ENCODE results near the gene RHOXF2.
"Not testable (repeated sequence)": the region's sequence is repeated elsewhere in the genome, so short reads cannot be mapped to it uniquely, and the experiment has no call there.

The RHOXF2 gene

DNA sequence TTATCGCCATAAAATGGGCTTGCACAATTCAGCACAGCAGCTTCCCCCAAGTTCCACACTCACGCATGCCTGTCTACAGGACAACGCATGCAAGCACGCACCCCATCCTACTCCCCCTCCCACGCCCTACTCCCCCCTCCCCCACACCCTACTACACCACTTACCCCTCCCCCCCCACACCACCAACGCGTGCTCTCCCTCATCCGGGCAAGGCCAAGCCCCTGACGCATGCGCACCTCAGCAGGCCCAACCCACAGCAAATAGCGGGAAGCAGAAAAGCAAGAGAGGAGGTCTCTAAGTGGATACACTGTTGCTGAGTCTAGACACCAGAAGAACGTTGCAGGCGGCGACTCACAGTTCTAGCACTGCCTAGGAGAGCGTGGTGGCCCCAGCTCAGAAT is at the start of gene RHOXF2:
RHOXF2 (plus strand) TSS at position 301 of the 400 bp plus-strand sequence. CDS start 138 bp downstream, outside the sequence.
- H3K4me3 ChIP-seq (ENCODE audit: insufficient read length, low read depth); H3K9ac ChIP-seq (ENCODE audit: insufficient read length, low read depth); DNase-seq (ENCODE audit: low read depth, low spot score); H3K9me3 ChIP-seq (ENCODE audit: insufficient read depth, low read length); H3K4me1 ChIP-seq (ENCODE audit: insufficient read depth, insufficient read length); H3K36me3 ChIP-seq (ENCODE audit: insufficient read depth, insufficient read length, low read length); H3K27me3 ChIP-seq (ENCODE audit: insufficient read depth, insufficient read length): not testable (repeated sequence)

DNA sequence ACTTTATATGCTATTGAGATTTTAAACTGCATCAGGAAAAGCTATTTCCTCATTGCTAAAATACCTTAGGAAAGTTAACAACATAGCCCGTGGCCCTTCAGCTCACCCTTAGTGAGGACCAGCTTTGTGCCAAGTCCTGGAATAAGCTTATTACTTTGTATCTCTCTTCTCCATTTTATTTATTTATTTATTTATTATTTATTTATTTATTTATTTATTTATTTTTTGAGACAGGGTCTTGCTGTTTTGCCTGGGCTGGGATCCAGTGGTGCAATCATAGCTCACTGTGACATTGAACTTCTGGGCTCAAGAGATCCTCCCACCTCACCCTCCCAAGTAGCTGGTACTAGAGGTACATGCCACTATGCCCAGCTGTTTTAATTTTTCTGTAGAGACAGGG is 49.0 kb upstream of the RHOXF2 start:
- TF ChIP-seq SUZ12 (IDR thresholded peaks at IDR 0.05; ENCODE audit: extremely low read depth, insufficient read depth, insufficient read length), result no peak
- DNase-seq (ENCODE audit: low read depth, low spot score), result no peak
- Histone ChIP-seq H3K27me3 (ENCODE audit: insufficient read depth, insufficient read length) (no peaks in the 10 kb centered on the region), H3K4me1 (ENCODE audit: insufficient read depth, insufficient read length) (no peaks in the 10 kb centered on the region), H3K9ac (ENCODE audit: insufficient read length, low read depth) (no peak overlapping the region), H3K9me3 (ENCODE audit: insufficient read depth, low read length) (no peaks in the 10 kb centered on the region; the same call in 1 of the 2 replicates), H3K4me3 (ENCODE audit: insufficient read length, low read depth) (no peak overlapping the region), H3K36me3 (ENCODE audit: insufficient read depth, insufficient read length, low read length) (no peaks in the 10 kb centered on the region)

DNA sequence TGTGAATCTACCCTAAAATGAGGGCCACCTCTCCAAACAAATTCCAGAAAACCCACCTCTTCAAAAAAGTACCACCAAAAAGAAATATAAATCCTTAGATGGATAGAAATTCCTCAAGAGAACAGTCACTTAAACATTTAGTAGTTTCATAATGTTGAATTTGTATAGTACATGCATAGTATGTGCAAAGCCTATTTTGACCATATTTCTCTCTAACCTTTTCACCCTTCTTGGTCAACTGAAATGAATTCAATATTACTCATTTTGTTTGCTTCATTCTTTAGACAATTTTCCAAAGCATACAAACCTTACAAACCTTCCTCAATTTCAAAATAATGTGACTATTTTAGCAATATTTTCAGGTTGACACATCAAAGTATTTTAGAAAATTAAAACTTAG is 46.8 kb upstream of the RHOXF2 start:
- Histone ChIP-seq H3K4me3 (ENCODE audit: insufficient read length, low read depth) (no peak overlapping the region), H3K9me3 (ENCODE audit: insufficient read depth, low read length) (no peaks in the 10 kb centered on the region; the same call in 1 of the 2 replicates), H3K36me3 (ENCODE audit: insufficient read depth, insufficient read length, low read length) (no peaks in the 10 kb centered on the region), H3K9ac (ENCODE audit: insufficient read length, low read depth) (no peak overlapping the region), H3K27me3 (ENCODE audit: insufficient read depth, insufficient read length) (no peaks in the 10 kb centered on the region), H3K4me1 (ENCODE audit: insufficient read depth, insufficient read length) (no peaks in the 10 kb centered on the region)
- no peak for DNase-seq (ENCODE audit: low read depth, low spot score)
- no peak for TF ChIP-seq ZNF274 (IDR thresholded peaks at IDR 0.05; ENCODE audit: low read depth, low read length)
- no peak for TF ChIP-seq YY1 (IDR thresholded peaks at IDR 0.05; ENCODE audit: insufficient read depth, insufficient read length)
- no peak for TF ChIP-seq SUZ12 (IDR thresholded peaks at IDR 0.05; ENCODE audit: extremely low read depth, insufficient read depth, insufficient read length)

DNA sequence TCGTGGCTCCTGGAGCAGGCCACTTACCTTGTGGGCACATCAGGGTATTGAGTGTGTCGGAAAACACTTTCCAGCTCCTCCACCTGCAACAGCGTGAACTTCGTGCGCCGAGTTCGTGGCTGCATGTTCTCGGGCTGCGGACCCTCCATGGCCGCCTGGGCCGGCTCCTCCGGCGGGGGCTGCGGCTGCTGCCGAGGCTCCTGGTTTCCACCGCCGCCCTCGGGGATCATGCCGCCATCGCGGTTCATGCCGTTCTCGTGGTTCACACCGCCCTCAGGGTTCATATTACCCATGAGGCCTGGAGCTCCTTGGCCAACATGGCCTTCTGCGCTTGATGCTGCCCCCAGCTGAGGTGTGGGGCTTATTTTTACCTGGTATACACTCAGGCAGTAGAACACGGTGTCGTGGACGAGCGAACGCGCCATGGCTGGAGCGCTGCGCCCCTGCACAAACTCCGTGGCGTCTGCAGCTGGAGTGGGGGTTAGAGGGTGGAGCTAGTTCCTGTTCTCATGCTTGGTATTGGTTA is 42.9 kb upstream of the RHOXF2 start, which contains the start of gene RHOXF1:
RHOXF1 (minus strand) TSS at position 476 of the 526 bp plus-strand sequence; CDS start at position 425, 51 bp downstream.
- no peak for DNase-seq (ENCODE audit: low read depth, low spot score)
- Histone ChIP-seq H3K4me3 (ENCODE audit: insufficient read length, low read depth) (no peak within 1 kb of the TSS), H3K9me3 (ENCODE audit: insufficient read depth, low read length) (no peaks in the 10 kb centered on the region), H3K9ac (ENCODE audit: insufficient read length, low read depth) (no peak within 1 kb of the TSS), H3K4me1 (ENCODE audit: insufficient read depth, insufficient read length) (no peaks in the 10 kb centered on the region), H3K27me3 (ENCODE audit: insufficient read depth, insufficient read length) (no peaks in the 10 kb centered on the region), H3K36me3 (ENCODE audit: insufficient read depth, insufficient read length, low read length) (no peaks in the 10 kb centered on the region)
- no peak for TF ChIP-seq SUZ12 (IDR thresholded peaks at IDR 0.05; ENCODE audit: extremely low read depth, insufficient read depth, insufficient read length)
- TF ChIP-seq ZNF274 (IDR thresholded peaks at IDR 0.05; ENCODE audit: low read depth, low read length), result no peak
- TF ChIP-seq YY1 (IDR thresholded peaks at IDR 0.05; ENCODE audit: insufficient read depth, insufficient read length), result no peak

DNA sequence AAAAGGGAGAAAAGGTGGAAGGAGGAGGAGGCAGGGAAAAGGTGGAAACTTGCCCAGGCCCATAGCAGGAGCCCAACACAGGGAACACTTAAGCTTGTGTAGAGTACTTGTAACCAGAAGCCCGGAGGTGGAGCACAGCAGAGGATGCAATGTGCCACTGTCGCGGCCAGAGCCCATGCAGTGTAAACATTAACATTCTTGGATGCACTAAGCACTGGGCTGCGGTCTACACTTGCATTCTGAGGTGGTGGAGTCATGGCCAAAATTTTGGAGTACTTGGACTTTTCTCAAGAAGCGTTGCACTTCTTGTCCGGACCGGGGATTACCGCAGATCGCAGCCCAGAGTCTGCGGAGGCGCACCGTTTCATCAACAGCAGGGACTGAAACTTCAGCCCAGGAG is 38.2 kb upstream of the RHOXF2 start:
- no peak for DNase-seq (ENCODE audit: low read depth, low spot score)
- Histone ChIP-seq H3K4me1 (ENCODE audit: insufficient read depth, insufficient read length) (no peaks in the 10 kb centered on the region), H3K4me3 (ENCODE audit: insufficient read length, low read depth) (no peak overlapping the region), H3K27me3 (ENCODE audit: insufficient read depth, insufficient read length) (no peaks in the 10 kb centered on the region), H3K9me3 (ENCODE audit: insufficient read depth, low read length) (no peaks in the 10 kb centered on the region), H3K36me3 (ENCODE audit: insufficient read depth, insufficient read length, low read length) (no peaks in the 10 kb centered on the region), H3K9ac (ENCODE audit: insufficient read length, low read depth) (no peak overlapping the region)
- TF ChIP-seq YY1 (IDR thresholded peaks at IDR 0.05; ENCODE audit: insufficient read depth, insufficient read length), result no peak

DNA sequence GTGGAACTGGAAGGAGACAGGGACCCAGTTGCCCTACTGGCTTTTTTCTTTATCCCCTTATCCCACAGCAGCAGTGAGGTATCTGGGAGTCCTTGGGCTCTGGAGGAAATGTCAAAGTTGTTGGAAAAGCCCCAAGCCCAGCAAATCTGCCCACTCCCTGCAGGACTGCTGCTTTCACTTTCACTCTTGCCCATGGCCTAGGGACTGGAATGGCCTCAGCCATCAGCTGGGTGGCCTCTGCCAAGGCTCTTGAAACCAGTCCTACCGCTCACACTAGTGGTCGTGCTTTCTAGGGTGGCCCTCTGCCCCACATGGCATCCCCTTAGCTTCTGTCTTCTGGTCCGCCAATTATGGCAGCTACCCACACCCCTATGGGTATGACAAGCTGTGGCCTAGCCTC is 33.0 kb upstream of the RHOXF2 start:
- Histone ChIP-seq H3K4me3 (ENCODE audit: insufficient read length, low read depth) (no peak overlapping the region), H3K36me3 (ENCODE audit: insufficient read depth, insufficient read length, low read length) (no peaks in the 10 kb centered on the region), H3K9me3 (ENCODE audit: insufficient read depth, low read length) (no peaks in the 10 kb centered on the region; the same call in 1 of the 2 replicates), H3K27me3 (ENCODE audit: insufficient read depth, insufficient read length) (no peaks in the 10 kb centered on the region), H3K9ac (ENCODE audit: insufficient read length, low read depth) (no peak overlapping the region), H3K4me1 (ENCODE audit: insufficient read depth, insufficient read length) (no peaks in the 10 kb centered on the region)
- DNase-seq (ENCODE audit: low read depth, low spot score), result no peak
- TF ChIP-seq SUZ12 (IDR thresholded peaks at IDR 0.05; ENCODE audit: extremely low read depth, insufficient read depth, insufficient read length), result no peak
- TF ChIP-seq YY1 (IDR thresholded peaks at IDR 0.05; ENCODE audit: insufficient read depth, insufficient read length), result no peak
- TF ChIP-seq ZNF274 (IDR thresholded peaks at IDR 0.05; ENCODE audit: low read depth, low read length), result no peak

DNA sequence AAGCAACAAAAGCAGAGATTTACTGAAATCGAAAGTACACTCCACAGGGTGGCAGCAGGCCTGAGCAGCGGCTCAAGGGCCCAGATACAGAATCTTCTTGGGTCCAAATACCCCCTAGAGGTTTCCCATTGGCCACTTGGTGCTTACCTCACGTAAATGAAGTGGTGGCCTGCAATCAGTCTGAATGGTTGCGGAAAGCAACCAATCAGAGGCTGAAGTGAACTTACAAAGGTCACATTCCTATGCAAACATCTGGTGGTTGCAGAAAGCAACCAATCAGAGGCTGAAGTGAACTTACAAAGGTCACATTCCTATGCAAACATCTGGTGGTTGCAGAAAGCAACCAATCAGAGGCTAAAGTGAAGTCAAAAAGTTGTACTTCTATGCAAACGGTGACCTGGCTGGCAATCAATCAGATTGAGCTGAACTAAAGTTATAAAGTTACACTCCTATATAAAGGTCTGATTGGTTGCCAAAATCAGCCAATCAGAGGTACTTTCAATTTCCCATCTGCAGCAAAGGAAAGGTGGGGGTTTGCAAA is 30.0 kb upstream of the RHOXF2 start:
- not testable (repeated sequence) for H3K9ac ChIP-seq (ENCODE audit: insufficient read length, low read depth); H3K4me1 ChIP-seq (ENCODE audit: insufficient read depth, insufficient read length); H3K36me3 ChIP-seq (ENCODE audit: insufficient read depth, insufficient read length, low read length); H3K4me3 ChIP-seq (ENCODE audit: insufficient read length, low read depth); DNase-seq (ENCODE audit: low read depth, low spot score); H3K9me3 ChIP-seq (ENCODE audit: insufficient read depth, low read length); H3K27me3 ChIP-seq (ENCODE audit: insufficient read depth, insufficient read length)

GRCh38 chrX:120136128-120136527 is 22.3 kb upstream of the RHOXF2 start:
- H3K36me3 ChIP-seq (ENCODE audit: insufficient read depth, insufficient read length, low read length), result no peaks in the 10 kb centered on the region
- TF ChIP-seq YY1 (IDR thresholded peaks at IDR 0.05; ENCODE audit: insufficient read depth, insufficient read length) (no peak), ZNF274 (IDR thresholded peaks at IDR 0.05; ENCODE audit: low read depth, low read length) (no peak), SUZ12 (IDR thresholded peaks at IDR 0.05; ENCODE audit: extremely low read depth, insufficient read depth, insufficient read length) (no peak)
- H3K4me1 ChIP-seq (ENCODE audit: insufficient read depth, insufficient read length), result no peaks in the 10 kb centered on the region
- no peaks in the 10 kb centered on the region for H3K9me3 ChIP-seq (ENCODE audit: insufficient read depth, low read length)
- no peak overlapping the region for H3K9ac ChIP-seq (ENCODE audit: insufficient read length, low read depth)
- H3K27me3 ChIP-seq (ENCODE audit: insufficient read depth, insufficient read length), result no peaks in the 10 kb centered on the region
- H3K4me3 ChIP-seq (ENCODE audit: insufficient read length, low read depth), result no peak overlapping the region
- no peak for DNase-seq (ENCODE audit: low read depth, low spot score)
